ENCODE results near the gene EMX1. TPM values are rescaled to one million over a fixed set of nuclear protein-coding genes. Genes with fewer than 3 reads are reported as not detected.

EMX1 gene
- polyA plus RNA-seq, 3 donors, result not detected

DNA sequence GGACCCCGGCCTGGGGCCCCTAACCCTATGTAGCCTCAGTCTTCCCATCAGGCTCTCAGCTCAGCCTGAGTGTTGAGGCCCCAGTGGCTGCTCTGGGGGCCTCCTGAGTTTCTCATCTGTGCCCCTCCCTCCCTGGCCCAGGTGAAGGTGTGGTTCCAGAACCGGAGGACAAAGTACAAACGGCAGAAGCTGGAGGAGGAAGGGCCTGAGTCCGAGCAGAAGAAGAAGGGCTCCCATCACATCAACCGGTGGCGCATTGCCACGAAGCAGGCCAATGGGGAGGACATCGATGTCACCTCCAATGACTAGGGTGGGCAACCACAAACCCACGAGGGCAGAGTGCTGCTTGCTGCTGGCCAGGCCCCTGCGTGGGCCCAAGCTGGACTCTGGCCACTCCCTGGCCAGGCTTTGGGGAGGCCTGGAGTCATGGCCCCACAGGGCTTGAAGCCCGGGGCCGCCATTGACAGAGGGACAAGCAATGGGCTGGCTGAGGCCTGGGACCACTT lies 16.4 kb downstream of the EMX1 start:
- DNase-seq, result no peak
- no peaks in the 10 kb centered on the region for H3K79me2 ChIP-seq (ENCODE audit: insufficient read depth, low read length)
- TF ChIP-seq, protein P1, sequence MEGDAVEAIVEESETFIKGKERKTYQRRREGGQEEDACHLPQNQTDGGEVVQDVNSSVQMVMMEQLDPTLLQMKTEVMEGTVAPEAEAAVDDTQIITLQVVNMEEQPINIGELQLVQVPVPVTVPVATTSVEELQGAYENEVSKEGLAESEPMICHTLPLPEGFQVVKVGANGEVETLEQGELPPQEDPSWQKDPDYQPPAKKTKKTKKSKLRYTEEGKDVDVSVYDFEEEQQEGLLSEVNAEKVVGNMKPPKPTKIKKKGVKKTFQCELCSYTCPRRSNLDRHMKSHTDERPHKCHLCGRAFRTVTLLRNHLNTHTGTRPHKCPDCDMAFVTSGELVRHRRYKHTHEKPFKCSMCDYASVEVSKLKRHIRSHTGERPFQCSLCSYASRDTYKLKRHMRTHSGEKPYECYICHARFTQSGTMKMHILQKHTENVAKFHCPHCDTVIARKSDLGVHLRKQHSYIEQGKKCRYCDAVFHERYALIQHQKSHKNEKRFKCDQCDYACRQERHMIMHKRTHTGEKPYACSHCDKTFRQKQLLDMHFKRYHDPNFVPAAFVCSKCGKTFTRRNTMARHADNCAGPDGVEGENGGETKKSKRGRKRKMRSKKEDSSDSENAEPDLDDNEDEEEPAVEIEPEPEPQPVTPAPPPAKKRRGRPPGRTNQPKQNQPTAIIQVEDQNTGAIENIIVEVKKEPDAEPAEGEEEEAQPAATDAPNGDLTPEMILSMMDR (IDR thresholded peaks at IDR 0.05), result no peak
- WGBS (ENCODE audit: insufficient coverage), result 88% methylated on average over 9 of the region's 12 CpGs
- no peak overlapping the region for H3K27ac ChIP-seq (ENCODE audit: low read depth in 1 of 2, low read length in 2 of 2)
- Mint-ChIP-seq H3K27me3 (ENCODE audit: low read depth in 3 of 3) (peaks cover 12 to 22% (median 19%) of the 10 kb centered on the region in 3 donors), H3K36me3 (peaks cover 0 to under 1% of the 10 kb centered on the region in 2 donors), H3K4me1 (no peaks in the 10 kb centered on the region), H3K9me3 (no peaks in the 10 kb centered on the region), H3K27ac (no peak overlapping the region), H3K4me3 (no peak overlapping the region)
- no peak overlapping the region for H3K9ac ChIP-seq (ENCODE audit: insufficient read depth, low read length, poor library complexity, severe bottlenecking)
- H3K4me1 ChIP-seq (ENCODE audit: control insufficient read depth in 1 of 2, insufficient read depth in 2 of 2, low read length in 2 of 2), result no peaks in the 10 kb centered on the region
- H3K4me3 ChIP-seq (replicated peaks in 1 of 3; ENCODE audit: low read depth in 2 of 3, low read length in 3 of 3), result no peak overlapping the region
- H3K36me3 ChIP-seq (replicated peaks in 1 of 2; ENCODE audit: control insufficient read depth in 1 of 2, insufficient read depth in 2 of 2, low read length in 2 of 2), result no peaks in the 10 kb centered on the region
- H3K4me2 ChIP-seq (replicated peaks; ENCODE audit: extremely low read depth, low read length, poor library complexity, severe bottlenecking), result no peak overlapping the region
- H3K27me3 ChIP-seq (ENCODE audit: control insufficient read depth in 2 of 2, insufficient read depth in 2 of 2, low read length in 2 of 2), result peaks cover 17 to 29% of the 10 kb centered on the region in 2 donors
- intact Hi-C loops (cut with micrococcal nuclease), result no loop called here
- H2AFZ ChIP-seq (ENCODE audit: insufficient read depth, low read depth, low read length, poor library complexity, severe bottlenecking), result no peak overlapping the region
- H3K9me3 ChIP-seq (replicated peaks in 1 of 2; ENCODE audit: control insufficient read depth in 1 of 2, insufficient read depth in 1 of 2, low read length in 2 of 2), result no peaks in the 10 kb centered on the region
- no peaks in the 10 kb centered on the region for H4K20me1 ChIP-seq (ENCODE audit: insufficient read depth, low read length)

DNA sequence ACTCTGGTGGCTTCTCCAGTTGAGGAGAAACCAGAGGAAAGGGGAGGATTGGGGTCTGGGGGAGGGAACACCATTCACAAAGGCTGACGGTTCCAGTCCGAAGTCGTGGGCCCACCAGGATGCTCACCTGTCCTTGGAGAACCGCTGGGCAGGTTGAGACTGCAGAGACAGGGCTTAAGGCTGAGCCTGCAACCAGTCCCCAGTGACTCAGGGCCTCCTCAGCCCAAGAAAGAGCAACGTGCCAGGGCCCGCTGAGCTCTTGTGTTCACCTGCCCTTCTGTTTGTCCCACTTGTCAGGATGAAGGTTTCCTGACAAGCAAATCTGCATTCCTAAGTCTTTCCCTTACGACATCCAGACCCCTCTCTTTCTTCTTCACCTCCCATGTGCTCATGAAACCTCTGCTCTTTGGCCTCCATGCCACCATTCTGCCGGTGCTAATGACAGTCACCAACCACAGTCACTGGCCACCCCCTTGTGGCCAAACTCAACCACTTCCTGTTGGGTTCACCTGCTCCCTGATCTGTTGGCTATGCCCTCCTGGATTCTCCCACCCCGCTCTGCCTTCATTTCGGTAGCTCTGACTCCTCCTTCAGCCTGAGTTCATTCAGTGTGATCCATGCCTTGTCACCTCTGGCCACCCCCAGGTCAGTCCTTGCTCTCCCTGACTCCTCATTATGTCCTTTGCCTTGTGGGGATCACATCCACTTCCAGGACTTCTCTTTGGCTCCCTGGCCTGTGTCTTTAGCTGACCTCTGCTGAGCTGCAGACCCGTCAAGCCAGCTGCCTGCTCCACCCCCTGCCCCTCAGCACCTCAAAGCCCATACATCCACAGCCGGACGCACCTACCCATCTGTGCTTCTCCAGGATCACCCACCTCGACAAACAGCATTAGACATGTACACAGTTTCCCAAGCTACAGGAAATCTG lies 17.6 kb downstream of the EMX1 start:
- H3K4me3 Mint-ChIP-seq, result no peak overlapping the region
- no peaks in the 10 kb centered on the region for H3K4me1 Mint-ChIP-seq
- Histone ChIP-seq H2AFZ (ENCODE audit: insufficient read depth, low read depth, low read length, poor library complexity, severe bottlenecking) (no peak overlapping the region), H3K9ac (ENCODE audit: insufficient read depth, low read length, poor library complexity, severe bottlenecking) (no peak overlapping the region), H3K79me2 (ENCODE audit: insufficient read depth, low read length) (no peaks in the 10 kb centered on the region), H3K27ac (ENCODE audit: low read depth in 1 of 2, low read length in 2 of 2) (no peak overlapping the region), H3K36me3 (replicated peaks in 1 of 2; ENCODE audit: control insufficient read depth in 1 of 2, insufficient read depth in 2 of 2, low read length in 2 of 2) (peaks cover 0 to under 1% of the 10 kb centered on the region in 2 donors), H3K27me3 (ENCODE audit: control insufficient read depth in 2 of 2, insufficient read depth in 2 of 2, low read length in 2 of 2) (peaks cover 4 to 16% of the 10 kb centered on the region in 2 donors), H4K20me1 (ENCODE audit: insufficient read depth, low read length) (no peaks in the 10 kb centered on the region), H3K9me3 (replicated peaks in 1 of 2; ENCODE audit: control insufficient read depth in 1 of 2, insufficient read depth in 1 of 2, low read length in 2 of 2) (no peaks in the 10 kb centered on the region), H3K4me3 (replicated peaks in 1 of 3; ENCODE audit: low read depth in 2 of 3, low read length in 3 of 3) (no peak overlapping the region), H3K4me1 (ENCODE audit: control insufficient read depth in 1 of 2, insufficient read depth in 2 of 2, low read length in 2 of 2) (no peaks in the 10 kb centered on the region), H3K4me2 (replicated peaks; ENCODE audit: extremely low read depth, low read length, poor library complexity, severe bottlenecking) (no peak overlapping the region)
- intact Hi-C loops (cut with micrococcal nuclease), result no loop called here
- peaks cover 8% of the 10 kb centered on the region in 2 donors for H3K36me3 Mint-ChIP-seq
- H3K27ac Mint-ChIP-seq, result no peak overlapping the region
- peaks cover 13 to 23% (median 19%) of the 10 kb centered on the region in 3 donors for H3K27me3 Mint-ChIP-seq (ENCODE audit: low read depth in 3 of 3)
- TF ChIP-seq, protein P1 (IDR thresholded peaks at IDR 0.05), result peak; percentile 21
- DNase-seq, result no peak
- 89% methylated on average over 13 of the region's 14 CpGs for WGBS (ENCODE audit: insufficient coverage)
- H3K9me3 Mint-ChIP-seq, result no peaks in the 10 kb centered on the region

All from CD14-positive monocyte (primary cell).